HFF-Myc (cell line): ENCODE data around the gene UGT1A9.
"Not testable (repeated sequence)": the region's sequence is repeated elsewhere in the genome, so short reads cannot be mapped to it uniquely, and the experiment has no call there.

Experiments used
- DNase-seq: peaks from one replicate; pipeline ENCODE4 v3.0.0-alpha.2; 2011; ENCODE audit warnings: low read depth; ENCODE audit errors: extremely low read depth
- H3K4me3 ChIP-seq: replicated peaks from 2 replicates; pipeline ENCODE4 v1.5.1; 2011; ENCODE audit warnings: low read depth, mild to moderate bottlenecking, control low read depth, low read length
- CTCF ChIP-seq: IDR thresholded peaks from 2 replicates; pipeline ENCODE4 v1.5.1; 2012; ENCODE audit warnings: mild to moderate bottlenecking, low read depth, low read length, control low read depth; ENCODE audit errors: missing control alignments

Gene UGT1A9

DNA sequence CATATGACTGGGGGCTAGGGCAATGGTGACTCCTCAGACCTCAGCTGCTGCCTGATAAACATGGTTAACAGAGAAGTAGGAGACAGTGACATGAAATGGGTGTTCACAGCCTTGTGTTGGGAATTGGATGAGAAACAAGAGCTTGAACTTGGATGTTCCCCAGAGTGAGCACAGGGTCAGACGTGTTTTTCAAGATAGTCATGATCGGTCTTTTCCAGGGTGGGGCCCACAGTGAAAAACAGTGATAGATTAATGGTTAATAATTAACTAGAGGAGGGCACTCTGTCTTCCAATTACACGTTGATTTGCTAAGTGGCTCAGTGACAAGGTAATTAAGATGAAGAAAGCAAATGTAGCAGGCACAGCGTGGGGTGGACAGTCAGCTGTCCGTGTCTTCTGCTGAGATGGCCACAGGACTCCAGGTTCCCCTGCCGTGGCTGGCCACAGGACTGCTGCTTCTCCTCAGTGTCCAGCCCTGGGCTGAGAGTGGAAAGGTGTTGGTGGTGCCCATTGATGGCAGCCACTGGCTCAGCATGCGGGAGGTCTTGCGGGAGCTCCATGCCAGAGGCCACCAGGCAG lies 57.1 kb downstream of the UGT1A9 start, which contains the start of gene UGT1A3:
UGT1A3 (plus strand) TSS at position 320 of the 579 bp plus-strand sequence; CDS start at position 405, 85 bp downstream.
- no peak for TF ChIP-seq CTCF
- no peak within 1 kb of the TSS for H3K4me3 ChIP-seq

DNA sequence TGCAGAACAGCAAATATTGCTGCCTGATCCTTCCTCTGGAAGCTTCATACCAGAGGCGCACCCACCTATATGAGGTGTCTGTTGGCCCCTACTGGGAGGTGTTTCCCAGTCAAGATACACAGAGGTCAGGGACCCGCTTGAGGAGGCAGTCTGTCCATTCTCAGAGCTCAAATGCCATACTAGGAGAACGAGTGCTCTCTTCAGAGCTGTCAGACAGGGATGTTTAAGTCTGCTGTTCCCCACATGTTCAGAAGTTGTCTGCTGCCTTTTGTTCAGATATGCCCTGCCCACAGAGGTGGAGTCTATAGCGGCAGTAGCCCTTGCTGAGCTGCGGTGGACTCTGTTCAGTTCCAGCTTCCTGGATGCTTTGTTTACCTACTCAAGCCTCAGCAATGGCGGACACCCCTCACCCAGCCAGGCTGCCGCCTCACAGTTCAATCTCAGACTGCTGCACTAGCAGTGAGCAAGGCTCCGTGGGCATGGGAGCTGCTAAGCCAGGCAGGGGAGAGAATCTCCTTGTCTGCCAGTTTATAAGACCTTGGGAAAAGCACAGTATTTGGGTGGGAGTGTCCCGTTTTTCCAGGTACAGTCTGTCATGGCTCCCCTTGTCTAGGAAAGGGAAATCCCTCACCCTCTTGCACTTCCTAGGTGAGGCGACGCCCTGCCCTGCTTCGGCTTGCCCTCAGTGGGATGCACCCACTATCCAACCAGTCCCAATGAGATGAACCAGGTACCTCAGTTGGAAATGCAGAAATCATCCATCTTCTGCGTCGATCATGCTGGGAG lies 65.4 kb downstream of the UGT1A9 start:
- not testable (repeated sequence) for DNase-seq, H3K4me3 ChIP-seq

More for the DNA sequence above, 57.1 kb downstream of the UGT1A9 start, which contains the start of gene UGT1A3:
- no peak for DNase-seq

- no peak overlapping the region for H3K4me3 ChIP-seq
- no peak for TF ChIP-seq CTCF
- no peak for DNase-seq
Measured at GRCh38 chr2:233740870-233741269, 69.2 kb downstream of the UGT1A9 start.

DNA sequence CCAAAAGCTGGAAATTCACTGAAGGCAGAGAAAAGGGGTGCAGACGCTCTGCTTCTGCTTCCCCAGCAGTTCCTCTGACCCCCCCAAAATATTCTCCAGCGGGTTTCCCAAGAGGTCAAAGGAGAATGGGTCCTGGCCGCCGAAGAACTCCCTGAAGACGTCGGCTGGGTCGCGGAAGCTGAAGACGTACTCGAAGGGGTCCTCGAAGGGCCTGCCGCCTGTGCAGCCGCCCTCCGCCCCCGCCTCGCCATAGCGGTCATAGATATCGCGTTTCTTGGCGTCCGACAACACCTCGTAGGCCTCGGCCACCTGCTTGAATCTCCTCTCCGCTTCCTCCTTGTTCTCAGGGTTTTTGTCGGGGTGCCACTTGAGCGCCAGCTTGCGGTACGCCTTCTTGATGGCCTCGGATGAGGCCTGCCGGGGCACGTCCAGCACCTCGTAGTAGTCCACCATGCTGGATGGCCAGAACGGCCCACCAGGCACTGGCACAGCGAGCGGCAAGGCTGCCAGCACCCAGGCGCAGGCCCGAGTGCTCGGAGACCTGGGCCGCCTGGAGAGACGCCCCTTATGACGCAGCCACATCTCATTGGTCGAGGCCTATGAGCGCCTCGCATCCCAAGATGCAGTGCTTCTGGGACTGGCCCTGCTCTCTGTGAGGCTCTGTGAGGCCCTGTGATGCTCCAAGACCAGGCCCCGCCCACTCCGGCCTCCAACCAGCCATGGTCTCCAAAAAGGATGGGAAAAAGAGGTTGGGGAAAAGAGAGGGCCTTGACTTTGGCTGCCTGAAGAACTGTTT lies 72.0 kb downstream of the UGT1A9 start:
- H3K4me3 ChIP-seq, result no peak overlapping the region
- no peak for DNase-seq
- TF ChIP-seq CTCF, result no peak

- TF ChIP-seq CTCF, result no peak
- H3K4me3 ChIP-seq, result no peak overlapping the region
- no peak for DNase-seq
Measured at GRCh38 chr2:233745073-233745755, 73.5 kb downstream of the UGT1A9 start.

- not testable (repeated sequence) for H3K4me3 ChIP-seq, DNase-seq
Measured at GRCh38 chr2:233745838-233746237, 74.1 kb downstream of the UGT1A9 start.

- H3K4me3 ChIP-seq, result no peak overlapping the region
- no peak for TF ChIP-seq CTCF
- DNase-seq, result no peak
Measured at GRCh38 chr2:233746475-233747282, 75.0 kb downstream of the UGT1A9 start.
